Right ventricle myocardium inferior (tissue), 1 donor: Measurements from ENCODE around the gene MYOF. TPM values are rescaled to one million over a fixed set of nuclear protein-coding genes. Genes with fewer than 3 reads are reported as not detected.
"Not testable (repeated sequence)": the region's sequence is repeated elsewhere in the genome, so short reads cannot be mapped to it uniquely, and the experiment has no call there.

Experiments used
- ATAC-seq: fragments of 200-7000 bp; cut with Tn5 transposase; one replicate; pipeline ENCODE4 v1.9.1; 2020; ENCODE audit warnings: mild to moderate bottlenecking, moderate library complexity
- DNase-seq: peaks from one replicate; pipeline ENCODE4 v3.0.0; 2021; ENCODE audit errors: missing footprints
- intact Hi-C: fragments of 100-400 bp; cut with DNase I; formaldehyde crosslinking; loops from one replicate; pipeline ENCODE4 v1.11.0; 2022
- total RNA-seq: library from RNA; stranded (reverse); fragmentation: NEBNext Ultra II Directional; extraction: Animal tissue kit (Norgen Biotek cat#: 25700); gene quantifications from one replicate; pipeline ENCODE4 v1.2.1, GENCODE V29; 2021
- donor health status: DM: no; HTN: yes; CAD: no; lungs with severe emphysema.

Gene MYOF
- total RNA-seq, 1 donor from 2014 or later: 34.4 TPM

DNA sequence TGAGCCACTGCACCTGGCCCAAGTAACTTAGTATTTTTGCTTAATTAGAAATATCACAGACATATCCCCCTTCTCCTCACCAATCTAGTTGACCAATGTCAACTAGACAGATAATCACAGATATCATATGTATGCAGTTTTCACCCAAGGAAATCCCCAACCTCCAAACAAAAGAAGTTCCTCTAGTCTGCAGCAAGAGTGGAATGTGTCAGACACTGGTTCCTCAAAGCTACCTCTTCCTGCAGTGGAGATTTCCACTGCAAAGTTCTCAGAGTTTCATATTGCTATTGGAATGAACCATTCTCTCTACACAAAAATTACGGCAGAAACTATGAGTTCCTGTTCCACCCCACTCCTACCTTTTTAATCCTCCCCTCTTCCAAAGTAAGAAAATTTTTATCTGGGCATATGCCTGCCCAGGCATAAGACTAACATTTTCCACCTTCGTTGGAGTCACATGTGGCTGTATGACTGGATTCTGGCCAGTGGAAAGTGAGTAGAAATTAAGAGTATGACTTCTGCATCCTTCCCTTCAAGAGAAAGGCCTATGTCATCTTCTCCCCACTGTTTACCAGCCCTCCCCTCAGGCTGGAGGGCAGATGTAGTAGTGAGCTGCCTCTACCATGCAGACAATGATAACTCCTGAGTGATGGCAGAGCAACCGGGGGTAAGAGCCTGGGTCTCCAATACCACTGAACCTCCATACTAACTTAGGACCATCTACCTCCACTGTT, 103.0 kb downstream of the MYOF start:
- no peak for DNase-seq
- intact Hi-C loops: loop anchor here (10.0 kb wide), 1 partner anchor 306 kb away; no protein-coding TSS in a partner anchor
- no peak for ATAC-seq

DNA sequence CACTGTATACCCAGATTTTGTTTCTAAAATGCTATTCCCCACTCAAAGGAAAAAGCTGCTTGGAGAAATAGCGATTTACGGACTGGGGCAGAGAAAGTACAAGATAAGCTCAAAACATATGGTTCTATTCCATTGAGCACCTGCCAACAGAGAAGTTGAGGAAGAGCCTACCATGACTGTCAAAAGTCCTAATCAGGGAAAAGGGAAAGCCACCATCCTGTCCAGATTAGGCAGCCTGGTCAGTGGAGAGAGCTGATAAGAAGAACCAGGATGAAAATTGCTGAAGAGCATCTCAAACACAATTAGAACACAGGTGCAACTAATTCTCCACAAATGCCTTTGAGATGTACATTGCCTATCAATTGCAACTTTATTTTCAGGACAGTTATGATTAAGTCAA, 104.1 kb downstream of the MYOF start:
- intact Hi-C loops: loop anchor here (10.0 kb wide), 1 partner anchor 307 kb away; no protein-coding TSS in a partner anchor
- no peak for ATAC-seq
- no peak for DNase-seq

GRCh38 chr10:93376372-93377293, 105.5 kb downstream of the MYOF start:
- DNase-seq (no peak), ATAC-seq (peak; percentile 90)
- intact Hi-C loops: loop anchor here (1.0 to 10.0 kb wide), 3 partner anchors 106 to 308 kb away; partner anchors contain the start of gene MYOF

DNA sequence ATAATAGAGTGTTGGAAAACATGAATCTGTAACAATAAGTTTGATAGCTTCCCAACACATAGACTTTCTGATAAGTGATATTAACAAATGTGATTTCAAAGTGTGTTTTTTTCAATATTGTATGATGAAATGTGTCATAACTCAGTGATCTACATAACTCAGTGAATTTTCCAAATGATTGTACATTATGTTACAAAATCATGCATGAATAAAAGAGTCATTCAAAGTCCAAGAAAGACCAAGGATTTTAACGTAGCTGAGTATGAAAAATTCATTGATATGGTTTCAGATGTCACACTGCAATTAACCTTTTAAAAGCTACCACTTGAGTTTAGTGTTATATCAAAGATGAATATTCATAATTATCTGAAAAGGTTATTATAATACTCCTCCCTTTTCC, 111.2 kb downstream of the MYOF start:
- ATAC-seq (no peak), DNase-seq (no peak)
- intact Hi-C loops: loop anchor here (10.0 kb wide), 1 partner anchor 314 kb away; no protein-coding TSS in a partner anchor

DNA sequence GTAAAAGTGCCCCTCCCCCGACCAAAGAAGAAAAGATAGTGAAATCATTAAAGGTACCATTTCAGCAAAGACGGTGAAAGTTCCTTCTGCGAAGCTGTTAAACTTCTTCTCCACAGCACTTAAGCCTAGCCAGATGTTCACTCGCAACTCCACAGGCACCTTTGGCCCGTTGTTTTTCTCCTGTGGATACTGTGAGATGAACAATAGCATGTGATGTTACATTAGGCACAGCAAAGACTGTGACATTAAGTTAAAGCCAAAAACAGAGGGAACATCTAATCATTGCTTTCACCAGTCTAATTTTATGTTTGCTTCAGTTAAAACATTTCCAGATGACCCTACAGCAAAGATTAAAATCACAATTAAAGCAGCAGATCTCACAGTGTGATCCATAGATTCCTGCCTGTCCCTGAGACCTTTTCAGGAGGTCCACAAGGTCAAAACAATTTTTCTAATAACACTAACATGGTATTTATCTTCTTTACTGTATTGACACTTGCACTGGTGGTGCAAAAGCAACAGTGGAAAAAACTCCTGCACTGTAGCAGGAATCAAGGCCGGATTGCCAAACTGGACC, 112.5 kb downstream of the MYOF start:
- intact Hi-C loops: loop anchor here (10.0 kb wide), 1 partner anchor 315 kb away; no protein-coding TSS in a partner anchor
- ATAC-seq (no peak), DNase-seq (no peak)

GRCh38 chr10:93368210-93368609, 113.9 kb downstream of the MYOF start:
- intact Hi-C loops: no loop called here
- ATAC-seq (peak; percentile 81), DNase-seq (no peak)

GRCh38 chr10:93367664-93368063, 114.5 kb downstream of the MYOF start:
- ATAC-seq (no peak), DNase-seq (no peak)
- intact Hi-C loops: no loop called here

- intact Hi-C loops: no loop called here
- DNase-seq (no peak), ATAC-seq (no peak)
Measured at GRCh38 chr10:93364966-93365365, 117.2 kb downstream of the MYOF start.

GRCh38 chr10:93363891-93364648, 118.1 kb downstream of the MYOF start:
- ATAC-seq (peak; percentile 40), DNase-seq (peak; percentile 81)
- intact Hi-C loops: no loop called here

DNA sequence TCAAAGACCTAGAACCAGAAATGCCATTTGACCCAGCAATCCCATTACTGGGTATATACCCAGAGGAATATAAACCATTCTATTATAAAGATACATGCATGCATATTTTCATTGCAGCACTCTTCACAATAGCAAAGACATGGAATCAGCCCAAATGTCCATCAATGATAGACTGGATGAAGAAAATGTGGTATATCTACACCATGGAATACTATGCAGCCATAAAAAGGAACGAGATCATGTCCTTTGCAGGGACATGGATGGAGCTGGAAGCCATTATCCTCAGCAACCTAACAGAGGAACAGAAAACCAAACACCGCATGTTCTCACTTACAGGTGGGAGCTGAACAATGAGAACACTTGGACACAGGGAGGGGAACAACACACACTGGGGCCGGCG, 123.7 kb downstream of the MYOF start:
- not testable (repeated sequence) for DNase-seq, ATAC-seq
- intact Hi-C loops: loop anchor here (10.0 kb wide), 1 partner anchor 474 kb away; no protein-coding TSS in a partner anchor

DNA sequence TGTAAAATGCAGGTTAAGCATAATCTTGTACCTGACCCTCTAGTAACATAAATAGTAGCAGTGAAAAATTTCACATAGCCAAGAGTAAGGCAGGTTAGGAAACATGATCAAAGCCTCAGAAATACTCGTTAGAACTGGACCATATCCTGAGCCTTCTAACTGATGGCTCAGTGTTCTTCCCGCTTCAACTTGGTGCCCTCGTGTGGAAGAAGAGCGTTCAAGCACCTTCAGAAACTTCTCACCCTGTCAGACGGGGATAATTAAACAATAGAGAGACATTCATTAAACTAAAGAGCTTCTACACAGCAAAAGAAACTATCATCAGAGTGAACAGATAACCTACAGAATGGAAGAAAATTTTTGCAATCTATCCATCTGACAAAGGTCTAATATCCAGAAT, 124.5 kb downstream of the MYOF start:
- DNase-seq (no peak), ATAC-seq (no peak)
- intact Hi-C loops: loop anchor here (10.0 kb wide), 1 partner anchor 473 kb away; no protein-coding TSS in a partner anchor

- DNase-seq (no peak), ATAC-seq (no peak)
- intact Hi-C loops: loop anchor here (10.0 kb wide), 1 partner anchor 472 kb away; no protein-coding TSS in a partner anchor
Measured at GRCh38 chr10:93356516-93356915, 125.6 kb downstream of the MYOF start.

DNA sequence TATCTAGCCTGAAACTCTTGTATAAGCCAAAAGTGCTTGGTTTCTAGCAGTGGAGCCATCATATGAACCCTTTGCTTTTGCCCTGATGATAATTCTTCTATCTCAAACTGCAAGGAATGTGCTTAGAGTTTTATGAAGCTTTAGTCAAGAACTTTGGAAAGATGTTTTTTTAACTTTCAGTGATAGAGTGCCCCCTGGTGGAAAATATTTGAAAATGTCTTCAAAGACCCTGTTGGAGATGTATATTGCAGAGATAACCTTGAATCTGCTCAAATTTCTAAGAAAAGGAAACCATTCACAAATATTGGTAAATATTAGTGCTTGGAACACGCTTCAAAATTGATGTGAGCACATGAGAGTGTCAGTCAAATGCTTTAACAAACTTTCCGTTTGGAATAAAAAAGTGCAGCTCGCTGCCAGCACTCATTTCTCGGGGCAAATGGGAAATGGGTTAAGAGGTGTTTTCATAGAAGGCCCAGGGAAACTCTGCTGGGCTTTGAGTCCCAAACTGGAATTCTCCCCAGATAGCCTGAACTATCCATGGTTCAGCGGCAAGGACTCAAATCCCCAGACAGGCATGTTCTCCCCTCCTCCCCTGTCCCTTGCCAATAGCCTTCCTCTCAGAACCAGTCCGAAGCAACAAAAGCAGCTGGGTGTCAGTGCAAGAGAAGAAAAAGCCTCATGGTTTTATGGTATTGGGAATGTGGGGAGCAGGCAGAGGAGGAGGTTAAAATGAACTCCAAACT, 129.3 kb downstream of the MYOF start:
- no peak for DNase-seq
- intact Hi-C loops: loop anchor here (5.0 to 10.0 kb wide), 2 partner anchors 271 to 468 kb away; no protein-coding TSS in a partner anchor
- ATAC-seq: no peak

DNA sequence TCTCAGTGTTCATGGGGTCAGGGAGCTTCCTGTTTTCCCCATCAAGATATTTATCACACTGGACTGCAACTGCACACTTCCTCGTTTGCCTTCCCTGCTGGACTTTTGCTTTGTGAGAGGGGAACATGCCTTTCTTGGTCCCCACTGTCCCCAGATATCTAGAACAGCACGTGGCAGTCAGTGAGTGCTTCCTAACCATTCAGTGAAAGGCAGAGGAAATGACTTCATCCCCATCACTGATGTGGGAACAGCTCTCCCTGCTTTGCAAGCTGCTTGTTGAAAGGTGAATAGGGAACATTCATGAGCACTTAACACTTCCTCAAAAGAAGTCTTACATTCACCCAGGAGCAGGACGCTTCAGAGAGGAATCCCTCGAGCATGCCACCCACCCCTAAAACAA, 135.4 kb downstream of the MYOF start:
- intact Hi-C loops: no loop called here
- DNase-seq (no peak), ATAC-seq (peak; percentile 20)

DNA sequence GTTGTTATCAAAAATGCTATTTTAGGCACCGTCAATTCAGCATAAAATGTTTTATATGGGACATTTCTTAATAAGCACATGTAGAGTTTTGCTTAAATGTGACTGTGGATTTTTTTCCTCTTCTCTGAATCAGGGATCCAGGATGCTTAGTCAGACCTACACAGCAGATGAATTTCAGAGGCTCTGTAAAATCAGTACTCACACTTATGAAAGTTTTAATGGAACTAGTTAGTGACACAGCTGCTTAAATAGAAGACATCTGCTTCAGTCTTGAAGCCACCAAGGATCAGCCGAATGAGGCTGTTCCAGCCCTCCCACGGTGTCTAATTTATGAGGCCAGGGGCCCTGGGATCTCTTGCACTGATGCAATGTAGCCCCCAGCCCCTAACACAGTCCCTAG, 136.0 kb downstream of the MYOF start:
- no peak for ATAC-seq
- intact Hi-C loops: no loop called here

GRCh38 chr10:93344691-93345090, 137.4 kb downstream of the MYOF start:
- intact Hi-C loops: no loop called here
- no peak for ATAC-seq
- no peak for DNase-seq

More for the DNA sequence above, 136.0 kb downstream of the MYOF start:
- DNase-seq: no peak

DNA sequence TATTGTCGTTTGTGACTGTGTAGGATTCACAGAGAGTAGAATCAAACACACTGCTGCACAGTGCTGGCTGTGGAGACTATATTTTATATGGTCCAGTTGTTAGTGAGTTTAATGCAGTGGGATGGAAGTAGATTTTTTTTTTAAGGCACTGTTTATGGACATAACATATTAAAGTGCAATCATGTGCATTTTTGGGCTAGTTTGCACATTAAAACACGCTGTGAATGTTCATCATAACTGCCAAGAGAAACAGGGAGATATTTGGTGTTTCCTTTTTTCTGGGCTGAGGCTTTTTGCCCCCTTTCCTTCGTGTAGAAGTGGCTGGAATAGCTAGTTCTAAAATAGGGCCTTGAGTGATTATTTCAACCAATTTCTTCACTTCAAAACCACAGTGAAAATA, 139.2 kb downstream of the MYOF start:
- ATAC-seq: no peak
- intact Hi-C loops: no loop called here
- DNase-seq: no peak

DNA sequence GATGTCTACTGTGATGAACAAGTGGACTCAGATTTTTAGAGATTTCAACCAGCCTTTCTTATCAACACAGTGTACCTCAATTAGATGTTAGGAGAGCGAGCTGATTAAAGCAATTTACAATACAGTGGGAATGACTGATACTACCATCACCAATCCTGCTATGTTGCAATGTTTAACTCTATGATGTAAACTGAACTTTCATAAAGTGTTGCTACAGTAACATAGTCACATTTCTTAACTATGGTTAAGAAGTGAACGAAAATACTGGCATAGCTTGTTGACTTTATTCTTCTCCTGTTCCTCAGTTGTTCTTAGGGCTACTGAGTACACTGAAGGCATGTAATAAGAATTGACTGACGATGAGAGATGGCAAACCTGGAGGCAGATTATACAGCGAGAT, 139.8 kb downstream of the MYOF start:
- ATAC-seq (no peak), DNase-seq (no peak)
- intact Hi-C loops: no loop called here
